Neural cell (in vitro differentiated cells): ENCODE results near the gene SOS1. TPM values are rescaled to one million over a fixed set of nuclear protein-coding genes. Genes with fewer than 3 reads are reported as not detected.
"Not testable (repeated sequence)": the region's sequence is repeated elsewhere in the genome, so short reads cannot be mapped to it uniquely, and the experiment has no call there.

Source experiments
- H2AFZ ChIP-seq: fragments of 200-600, 300-800 bp; sonication (generic), shearing (Covaris generic); 2 replicates; pipeline ENCODE4 v1.6.0; 2014; ENCODE audit warnings: low read depth, mild to moderate bottlenecking, antibody characterized with exemption, low read length, moderate library complexity
- H3F3A ChIP-seq: fragments of 200-600 bp; shearing (Covaris generic); 2 replicates; pipeline ENCODE4 v1.6.1; 2016; ENCODE audit warnings: mild to moderate bottlenecking, moderate library complexity, mixed read lengths, antibody characterized with exemption, low read length; ENCODE audit not compliant: insufficient read depth, poor library complexity, severe bottlenecking
- H3K27ac ChIP-seq: fragments of 200-600, 300-800 bp; sonication (generic), shearing (Covaris generic); 2 replicates; pipeline ENCODE4 v1.5.1; 2014; ENCODE audit warnings: mild to moderate bottlenecking, low read length, moderate library complexity
- H3K27me3 ChIP-seq: fragments of 300-800, 200-600 bp; sonication (generic), shearing (Covaris generic); 2 replicates; pipeline ENCODE4 v1.6.0; 2014; ENCODE audit warnings: mild to moderate bottlenecking, low read depth, low read length, moderate library complexity; ENCODE audit not compliant: insufficient read depth
- H3K36me3 ChIP-seq: fragments of 300-800, 200-600 bp; sonication (generic), shearing (Covaris generic); 2 replicates; pipeline ENCODE4 v1.5.1; 2014; ENCODE audit warnings: mild to moderate bottlenecking, antibody characterized with exemption, low read length, moderate library complexity; ENCODE audit not compliant: insufficient read depth
- H3K4me2 ChIP-seq: fragments of 300-800, 200-600 bp; sonication (generic), shearing (Covaris generic); 2 replicates; pipeline ENCODE4 v1.6.0; 2014; ENCODE audit warnings: mild to moderate bottlenecking, low read length
- H3K4me3 ChIP-seq: fragments of 300-800, 200-600 bp; sonication (generic), shearing (Covaris generic); 2 replicates; pipeline ENCODE4 v1.5.1; 2014; ENCODE audit warnings: mild to moderate bottlenecking, low read length, moderate library complexity
- H3K79me2 ChIP-seq: fragments of 200-600 bp; shearing (Covaris generic); replicated peaks from 2 replicates; pipeline ENCODE4 v1.6.0; 2014; ENCODE audit warnings: mild to moderate bottlenecking, low read length, moderate library complexity; ENCODE audit not compliant: insufficient read depth
- H3K9ac ChIP-seq: fragments of 300-800, 200-600 bp; sonication (generic), shearing (Covaris generic); 2 replicates; pipeline ENCODE4 v1.6.1; 2016; ENCODE audit warnings: mild to moderate bottlenecking, low read length, mixed read lengths
- H3K9me2 ChIP-seq: fragments of 200-600 bp; shearing (Covaris generic); 2 replicates; pipeline ENCODE4 v1.6.1; 2016; ENCODE audit warnings: mild to moderate bottlenecking, low read length, mixed read lengths; ENCODE audit not compliant: insufficient read depth
- H3K9me3 ChIP-seq: fragments of 200-600, 300-800 bp; sonication (generic), shearing (Covaris generic); 2 replicates; pipeline ENCODE4 v1.6.1; 2016; ENCODE audit warnings: mild to moderate bottlenecking, mixed run types, low read length, moderate library complexity, mixed read lengths
- H4K20me1 ChIP-seq: fragments of 200-600 bp; shearing (Covaris generic); 2 replicates; pipeline ENCODE4 v1.6.1; 2016; ENCODE audit warnings: mild to moderate bottlenecking, mixed run types; ENCODE audit not compliant: insufficient read depth
- EP300 ChIP-seq: fragments of 450-650 bp; conservative IDR thresholded peaks from 2 replicates; pipeline ENCODE4 v1.6.1; 2014; ENCODE audit warnings: antibody characterized with exemption, mild to moderate bottlenecking, moderate library complexity; ENCODE audit not compliant: poor library complexity, severe bottlenecking
- EZH2 ChIP-seq: fragments of 200-600, 300-800 bp; shearing (Covaris generic), sonication (generic); IDR thresholded peaks from 2 replicates; pipeline ENCODE4 v1.6.1; 2014; ENCODE audit warnings: antibody characterized with exemption, low read length, borderline replicate concordance, mild to moderate bottlenecking; ENCODE audit not compliant: insufficient read depth, poor library complexity, severe bottlenecking
- MXI1 ChIP-seq: fragments of 450-650 bp; conservative IDR thresholded peaks from 2 replicates; pipeline ENCODE4 v1.6.1; 2014; ENCODE audit warnings: antibody characterized with exemption, mild to moderate bottlenecking; ENCODE audit not compliant: poor library complexity, severe bottlenecking
- POLR2AphosphoS5 ChIP-seq: IDR thresholded peaks from 2 replicates; pipeline ENCODE4 v1.6.1; 2012
- RAD21 ChIP-seq: fragments of 450-650 bp; conservative IDR thresholded peaks from 2 replicates; pipeline ENCODE4 v1.6.1; 2014; ENCODE audit warnings: antibody characterized with exemption, mild to moderate bottlenecking, moderate library complexity
- SMC3 ChIP-seq: fragments of 450-650 bp; conservative IDR thresholded peaks from 2 replicates; pipeline ENCODE4 v1.6.1; 2014; ENCODE audit warnings: antibody characterized with exemption, mild to moderate bottlenecking, moderate library complexity; ENCODE audit not compliant: poor library complexity
- TAF1 ChIP-seq: IDR thresholded peaks from 2 replicates; pipeline ENCODE4 v1.6.1; 2012; ENCODE audit warnings: low read depth
- polyA plus RNA-seq: library from polyadenylated mRNA; depleted of rRNA; stranded (reverse); fragments of >200 nt; gene quantifications from 2 replicates; pipeline ENCODE4 v1.2.3, GENCODE V29; 2014
- TF ChIP-seq, protein P1 (sequence below): fragments of 450-650 bp; IDR thresholded peaks from 2 replicates; pipeline ENCODE4 v1.5.1; 2014; ENCODE audit warnings: antibody characterized with exemption, mild to moderate bottlenecking, moderate library complexity; ENCODE audit not compliant: poor library complexity, severe bottlenecking
- TF ChIP-seq, protein P2 (sequence below): IDR thresholded peaks from 2 replicates; pipeline ENCODE4 v1.6.1; 2012; ENCODE audit warnings: borderline replicate concordance

SOS1 gene
- polyA plus RNA-seq, 1 donor from 2014 or later: 19.0 TPM

DNA sequence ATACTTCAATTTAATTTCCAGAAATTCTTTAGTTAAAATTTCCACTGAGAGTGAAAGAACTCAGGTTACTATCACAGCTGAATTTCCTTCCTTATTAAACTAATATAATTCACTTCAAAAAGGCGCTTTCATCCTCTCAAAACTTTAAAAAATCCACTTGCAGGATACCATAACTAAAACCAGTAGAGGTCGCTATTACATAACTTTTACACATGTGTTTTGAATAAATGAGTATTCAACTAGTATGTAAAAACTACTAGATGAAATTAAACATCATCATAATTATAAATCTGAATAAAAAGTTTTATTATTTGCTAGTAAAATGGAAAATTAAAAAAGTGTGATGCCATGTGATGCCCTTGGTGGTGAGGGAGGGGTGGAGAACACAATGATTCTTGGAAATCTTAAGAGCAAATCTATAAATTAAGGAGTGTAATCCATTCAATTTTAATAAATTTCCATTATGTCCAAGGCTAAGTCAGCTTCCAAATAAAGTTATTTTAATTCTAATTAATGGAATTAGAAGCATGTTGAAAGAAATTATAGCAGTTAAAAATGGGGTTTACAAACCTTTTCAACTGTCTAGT lies 61.4 kb downstream of the SOS1 start:
- Histone ChIP-seq H3K79me2 (peaks cover 7% of the 10 kb centered on the region), H3F3A (no peaks in the 10 kb centered on the region), H3K9me2 (no peaks in the 10 kb centered on the region), H2AFZ (no peak overlapping the region), H3K27me3 (no peaks in the 10 kb centered on the region), H3K9me3 (no peaks in the 10 kb centered on the region), H3K4me3 (no peak overlapping the region), H3K27ac (no peak overlapping the region), H3K4me2 (no peak overlapping the region), H3K36me3 (no peaks in the 10 kb centered on the region), H4K20me1 (peaks cover 2% of the 10 kb centered on the region), H3K9ac (no peak overlapping the region)
- TF ChIP-seq RAD21: peak; percentile 80
- TF ChIP-seq, protein P1, sequence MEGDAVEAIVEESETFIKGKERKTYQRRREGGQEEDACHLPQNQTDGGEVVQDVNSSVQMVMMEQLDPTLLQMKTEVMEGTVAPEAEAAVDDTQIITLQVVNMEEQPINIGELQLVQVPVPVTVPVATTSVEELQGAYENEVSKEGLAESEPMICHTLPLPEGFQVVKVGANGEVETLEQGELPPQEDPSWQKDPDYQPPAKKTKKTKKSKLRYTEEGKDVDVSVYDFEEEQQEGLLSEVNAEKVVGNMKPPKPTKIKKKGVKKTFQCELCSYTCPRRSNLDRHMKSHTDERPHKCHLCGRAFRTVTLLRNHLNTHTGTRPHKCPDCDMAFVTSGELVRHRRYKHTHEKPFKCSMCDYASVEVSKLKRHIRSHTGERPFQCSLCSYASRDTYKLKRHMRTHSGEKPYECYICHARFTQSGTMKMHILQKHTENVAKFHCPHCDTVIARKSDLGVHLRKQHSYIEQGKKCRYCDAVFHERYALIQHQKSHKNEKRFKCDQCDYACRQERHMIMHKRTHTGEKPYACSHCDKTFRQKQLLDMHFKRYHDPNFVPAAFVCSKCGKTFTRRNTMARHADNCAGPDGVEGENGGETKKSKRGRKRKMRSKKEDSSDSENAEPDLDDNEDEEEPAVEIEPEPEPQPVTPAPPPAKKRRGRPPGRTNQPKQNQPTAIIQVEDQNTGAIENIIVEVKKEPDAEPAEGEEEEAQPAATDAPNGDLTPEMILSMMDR: peak; percentile 77
- TF ChIP-seq, protein P2, sequence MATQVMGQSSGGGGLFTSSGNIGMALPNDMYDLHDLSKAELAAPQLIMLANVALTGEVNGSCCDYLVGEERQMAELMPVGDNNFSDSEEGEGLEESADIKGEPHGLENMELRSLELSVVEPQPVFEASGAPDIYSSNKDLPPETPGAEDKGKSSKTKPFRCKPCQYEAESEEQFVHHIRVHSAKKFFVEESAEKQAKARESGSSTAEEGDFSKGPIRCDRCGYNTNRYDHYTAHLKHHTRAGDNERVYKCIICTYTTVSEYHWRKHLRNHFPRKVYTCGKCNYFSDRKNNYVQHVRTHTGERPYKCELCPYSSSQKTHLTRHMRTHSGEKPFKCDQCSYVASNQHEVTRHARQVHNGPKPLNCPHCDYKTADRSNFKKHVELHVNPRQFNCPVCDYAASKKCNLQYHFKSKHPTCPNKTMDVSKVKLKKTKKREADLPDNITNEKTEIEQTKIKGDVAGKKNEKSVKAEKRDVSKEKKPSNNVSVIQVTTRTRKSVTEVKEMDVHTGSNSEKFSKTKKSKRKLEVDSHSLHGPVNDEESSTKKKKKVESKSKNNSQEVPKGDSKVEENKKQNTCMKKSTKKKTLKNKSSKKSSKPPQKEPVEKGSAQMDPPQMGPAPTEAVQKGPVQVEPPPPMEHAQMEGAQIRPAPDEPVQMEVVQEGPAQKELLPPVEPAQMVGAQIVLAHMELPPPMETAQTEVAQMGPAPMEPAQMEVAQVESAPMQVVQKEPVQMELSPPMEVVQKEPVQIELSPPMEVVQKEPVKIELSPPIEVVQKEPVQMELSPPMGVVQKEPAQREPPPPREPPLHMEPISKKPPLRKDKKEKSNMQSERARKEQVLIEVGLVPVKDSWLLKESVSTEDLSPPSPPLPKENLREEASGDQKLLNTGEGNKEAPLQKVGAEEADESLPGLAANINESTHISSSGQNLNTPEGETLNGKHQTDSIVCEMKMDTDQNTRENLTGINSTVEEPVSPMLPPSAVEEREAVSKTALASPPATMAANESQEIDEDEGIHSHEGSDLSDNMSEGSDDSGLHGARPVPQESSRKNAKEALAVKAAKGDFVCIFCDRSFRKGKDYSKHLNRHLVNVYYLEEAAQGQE: no peak
- no peak for TF ChIP-seq POLR2AphosphoS5
- peak; percentile 71 for TF ChIP-seq SMC3
- TF ChIP-seq MXI1: no peak
- TF ChIP-seq TAF1: no peak
- no peak for TF ChIP-seq EP300

DNA sequence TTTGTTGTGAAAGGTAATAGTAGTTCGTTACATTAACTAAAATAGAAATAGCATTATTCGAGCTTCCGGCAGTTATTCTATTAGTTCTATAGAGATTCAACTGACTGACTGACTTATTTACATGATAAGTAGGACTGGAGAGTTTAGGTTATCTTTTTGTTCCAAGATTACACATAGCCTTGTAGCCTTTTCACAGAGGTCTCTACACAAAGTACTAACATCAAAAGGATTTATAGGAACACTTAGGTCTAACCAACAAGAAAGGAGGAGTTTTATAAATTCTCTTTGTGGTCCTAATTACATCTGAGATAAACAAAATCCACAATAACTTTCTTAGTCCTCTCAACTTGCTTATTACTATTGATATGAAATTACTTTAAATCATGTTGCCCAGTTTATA lies 62.8 kb downstream of the SOS1 start:
- Histone ChIP-seq H4K20me1 (peaks cover 2% of the 10 kb centered on the region), H3K36me3 (peaks cover 7% of the 10 kb centered on the region), H3K9me2 (no peaks in the 10 kb centered on the region), H3F3A (no peaks in the 10 kb centered on the region), H3K9me3 (no peaks in the 10 kb centered on the region), H2AFZ (no peak overlapping the region), H3K27me3 (no peaks in the 10 kb centered on the region), H3K4me2 (no peak overlapping the region), H3K27ac (no peak overlapping the region), H3K9ac (no peak overlapping the region), H3K79me2 (peaks cover 7% of the 10 kb centered on the region), H3K4me3 (no peak overlapping the region)
- TF ChIP-seq TAF1 (no peak), SMC3 (no peak), MXI1 (no peak), EP300 (no peak), RAD21 (no peak), POLR2AphosphoS5 (no peak), EZH2 (no peak)
- TF ChIP-seq, protein P1: no peak
- TF ChIP-seq, protein P2: no peak

DNA sequence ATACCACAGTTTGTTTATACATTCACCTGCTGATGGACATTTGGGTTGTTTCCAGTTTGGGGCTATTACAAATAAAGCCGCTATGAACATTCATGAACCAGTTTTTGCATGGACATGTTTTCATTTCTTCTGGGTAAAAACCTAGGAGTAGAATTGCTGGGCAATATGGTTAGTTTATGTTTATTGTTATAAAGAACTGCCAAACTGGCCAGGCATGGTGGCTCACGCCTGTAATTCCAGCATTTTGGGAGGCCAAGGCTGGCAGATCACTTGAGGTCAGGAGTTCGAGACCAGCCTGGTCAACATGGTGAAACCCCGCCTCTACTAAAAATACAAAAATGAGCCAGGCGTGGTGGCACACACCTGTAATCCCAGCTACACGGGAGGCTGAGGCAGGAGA lies 68.2 kb downstream of the SOS1 start:
- not testable (repeated sequence) for H3K27ac ChIP-seq, H3K9me2 ChIP-seq, H3K79me2 ChIP-seq, H3K27me3 ChIP-seq, H2AFZ ChIP-seq, H3K4me2 ChIP-seq, H3K9ac ChIP-seq, H3K9me3 ChIP-seq, H3K4me3 ChIP-seq, H4K20me1 ChIP-seq, H3F3A ChIP-seq
- H3K36me3 ChIP-seq: peaks cover 24% of the 10 kb centered on the region
